SK-N-SH treated with all-trans-retinoic acid at 6 μM for 48 hours (cell line): Measurements from ENCODE around the gene MAP3K3.

Experiments
- ATAC-seq: fragments of 200-7000 bp; cut with Tn5 transposase; 3 replicates; pipeline ENCODE4 v1.9.1; 2020; ENCODE audit warnings: mild to moderate bottlenecking, moderate library complexity
- ARNTL ChIP-seq: fragments of 450-650 bp; formaldehyde crosslinking; IDR thresholded peaks from 2 replicates; pipeline ENCODE4 v1.5.0; 2020; ENCODE audit warnings: low read depth, mild to moderate bottlenecking, moderate library complexity, borderline replicate concordance
- BACH2 ChIP-seq: fragments of 250-450 bp; sonication (Bioruptor Pico); IDR thresholded peaks from 2 replicates; pipeline ENCODE4 v1.9.0; 2021; ENCODE audit warnings: mild to moderate bottlenecking, borderline replicate concordance
- CSDC2 ChIP-seq: fragments of 250-450 bp; sonication (Bioruptor Pico); IDR thresholded peaks from 2 replicates; pipeline ENCODE4 v1.5.0; 2020; ENCODE audit warnings: mild to moderate bottlenecking, moderate library complexity
- ESRRG ChIP-seq: fragments of 250-450 bp; sonication (Bioruptor Pico); IDR thresholded peaks from 2 replicates; pipeline ENCODE4 v1.6.1; 2021; ENCODE audit warnings: mild to moderate bottlenecking
- GLIS3 ChIP-seq: fragments of 250-450 bp; sonication (Bioruptor Pico); IDR thresholded peaks from 2 replicates; pipeline ENCODE4 v1.5.0; 2020; ENCODE audit warnings: mild to moderate bottlenecking, moderate library complexity
- ISL1 ChIP-seq: fragments of 250-450 bp; sonication (Bioruptor Pico); IDR thresholded peaks from 2 replicates; pipeline ENCODE4 v2.1.2; 2022; ENCODE audit warnings: mild to moderate bottlenecking, moderate library complexity
- OSR1 ChIP-seq: fragments of 250-450 bp; sonication (Bioruptor Pico); IDR thresholded peaks from 2 replicates; pipeline ENCODE4 v1.8.0; 2022; ENCODE audit warnings: moderate library complexity, mild to moderate bottlenecking, inconsistent platforms
- PPARA ChIP-seq: fragments of 250-450 bp; sonication (Bioruptor Pico); IDR thresholded peaks from 2 replicates; pipeline ENCODE4 v1.5.0; 2020; ENCODE audit warnings: mild to moderate bottlenecking, borderline replicate concordance
- RARB ChIP-seq: fragments of 250-450 bp; sonication (Bioruptor Pico); IDR thresholded peaks from 2 replicates; pipeline ENCODE4 v1.8.0; 2021; ENCODE audit warnings: mild to moderate bottlenecking, moderate library complexity
- SNAI2 ChIP-seq: fragments of 250-450 bp; sonication (Bioruptor Pico); IDR thresholded peaks from 2 replicates; pipeline ENCODE4 v1.5.0; 2020; ENCODE audit warnings: mild to moderate bottlenecking, moderate library complexity
- TOX ChIP-seq: fragments of 250-450 bp; sonication (Bioruptor Pico); IDR thresholded peaks from 2 replicates; pipeline ENCODE4 v1.8.0; 2021; ENCODE audit warnings: mild to moderate bottlenecking, moderate library complexity, borderline replicate concordance
- ZC3H10 ChIP-seq: fragments of 250-450 bp; sonication (Bioruptor Pico); IDR thresholded peaks from 2 replicates; pipeline ENCODE4 v1.5.1; 2021; ENCODE audit warnings: mild to moderate bottlenecking, moderate library complexity
- ZFP3 ChIP-seq: fragments of 250-450 bp; sonication (Bioruptor Pico); IDR thresholded peaks from 2 replicates; pipeline ENCODE4 v1.5.0; 2020; ENCODE audit warnings: mild to moderate bottlenecking, moderate library complexity
- ZFP30 ChIP-seq: fragments of 450-650 bp; formaldehyde crosslinking; IDR thresholded peaks from 2 replicates; pipeline ENCODE4 v1.5.0; 2022; ENCODE audit warnings: mild to moderate bottlenecking, moderate library complexity
- ZNF565 ChIP-seq: fragments of 450-650 bp; formaldehyde crosslinking; conservative IDR thresholded peaks from 2 replicates; pipeline ENCODE4 v1.5.0; 2020; ENCODE audit warnings: low read depth, mild to moderate bottlenecking, moderate library complexity
- ZNF70 ChIP-seq: fragments of 450-650 bp; formaldehyde crosslinking; IDR thresholded peaks from 2 replicates; pipeline ENCODE4 v1.5.0; 2020; ENCODE audit warnings: mild to moderate bottlenecking, moderate library complexity
- ZNF8 ChIP-seq: fragments of 450-650 bp; formaldehyde crosslinking; IDR thresholded peaks from 2 replicates; pipeline ENCODE4 v1.5.0; 2020; ENCODE audit warnings: mild to moderate bottlenecking, moderate library complexity
- TF ChIP-seq, protein P1 (sequence below): fragments of 250-450 bp; sonication (Bioruptor Pico); IDR thresholded peaks from 2 replicates; pipeline ENCODE4 v1.5.1; 2020; ENCODE audit warnings: low read depth, mild to moderate bottlenecking, moderate library complexity
- TF ChIP-seq, protein P2 (sequence below): fragments of 250-450 bp; sonication (Bioruptor Pico); IDR thresholded peaks from 2 replicates; pipeline ENCODE4 v1.5.0; 2020; ENCODE audit warnings: mild to moderate bottlenecking, moderate library complexity
- TF ChIP-seq, protein P3 (sequence below): fragments of 250-450 bp; sonication (Bioruptor Pico); IDR thresholded peaks from 2 replicates; pipeline ENCODE4 v1.5.1; 2021; ENCODE audit warnings: mild to moderate bottlenecking, moderate library complexity
- TF ChIP-seq, protein P4 (sequence below): fragments of 250-450 bp; sonication (Bioruptor Pico); IDR thresholded peaks from 2 replicates; pipeline ENCODE4 v1.8.0; 2021; ENCODE audit warnings: low read depth, mild to moderate bottlenecking, moderate library complexity, borderline replicate concordance
- TF ChIP-seq, protein P5 (sequence below): fragments of 250-450 bp; sonication (Bioruptor Pico); IDR thresholded peaks from 2 replicates; pipeline ENCODE4 v1.8.0; 2020; ENCODE audit warnings: mild to moderate bottlenecking, moderate library complexity, borderline replicate concordance

Gene MAP3K3

DNA sequence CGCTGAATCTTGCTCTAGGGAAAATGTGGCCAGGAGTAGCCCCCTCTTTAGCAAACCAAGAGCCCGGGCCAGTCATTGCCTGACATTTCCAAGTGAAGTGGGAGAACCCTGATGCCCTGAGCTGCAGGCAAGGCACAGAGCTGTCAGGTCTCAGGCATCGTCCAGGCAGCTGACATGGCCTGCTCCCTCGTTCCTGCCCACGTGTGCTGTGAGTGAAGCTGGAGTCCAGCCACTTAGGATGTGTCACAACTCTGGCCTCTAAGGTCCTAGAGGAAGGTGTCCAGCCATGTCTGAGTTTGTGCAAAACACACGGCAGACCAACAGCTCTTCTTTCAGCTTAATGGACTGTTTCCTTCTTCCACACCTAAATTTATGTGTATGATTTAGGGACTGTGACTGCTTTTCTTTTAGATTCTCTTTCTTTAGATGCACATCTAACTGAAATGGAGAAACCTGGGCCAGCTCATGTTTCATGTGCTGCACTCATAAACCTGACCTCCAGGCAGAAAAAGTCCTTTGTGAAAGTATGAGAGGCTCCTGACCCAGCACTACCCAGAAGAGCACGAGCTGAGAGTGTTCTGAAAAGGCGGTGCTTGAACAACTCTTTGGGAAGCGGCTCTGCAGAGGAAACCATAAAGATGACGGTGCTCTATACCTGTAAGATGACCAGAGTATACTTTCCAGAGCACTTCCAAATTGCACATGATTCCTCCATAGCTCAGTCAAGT lies 92.5 kb downstream of the MAP3K3 start:
- peak; percentile 41; the same call in 2 of the 3 replicates for ATAC-seq
- no peak for TF ChIP-seq ZC3H10
- TF ChIP-seq GLIS3, result no peak
- TF ChIP-seq ZNF8 (CRISPR knock-in tag), result no peak
- TF ChIP-seq ZNF70 (CRISPR knock-in tag), result no peak
- no peak for TF ChIP-seq ZFP3 (CRISPR knock-in tag)
- TF ChIP-seq BACH2 (CRISPR knock-in tag), result no peak
- no peak for TF ChIP-seq ZNF565 (CRISPR knock-in tag)
- TF ChIP-seq, protein P1, sequence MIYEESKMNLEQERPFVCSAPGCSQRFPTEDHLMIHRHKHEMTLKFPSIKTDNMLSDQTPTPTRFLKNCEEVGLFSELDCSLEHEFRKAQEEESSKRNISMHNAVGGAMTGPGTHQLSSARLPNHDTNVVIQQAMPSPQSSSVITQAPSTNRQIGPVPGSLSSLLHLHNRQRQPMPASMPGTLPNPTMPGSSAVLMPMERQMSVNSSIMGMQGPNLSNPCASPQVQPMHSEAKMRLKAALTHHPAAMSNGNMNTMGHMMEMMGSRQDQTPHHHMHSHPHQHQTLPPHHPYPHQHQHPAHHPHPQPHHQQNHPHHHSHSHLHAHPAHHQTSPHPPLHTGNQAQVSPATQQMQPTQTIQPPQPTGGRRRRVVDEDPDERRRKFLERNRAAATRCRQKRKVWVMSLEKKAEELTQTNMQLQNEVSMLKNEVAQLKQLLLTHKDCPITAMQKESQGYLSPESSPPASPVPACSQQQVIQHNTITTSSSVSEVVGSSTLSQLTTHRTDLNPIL (CRISPR knock-in tag), result no peak
- TF ChIP-seq OSR1 (CRISPR knock-in tag), result no peak
- TF ChIP-seq ZFP30 (CRISPR knock-in tag), result no peak
- TF ChIP-seq ARNTL (CRISPR knock-in tag), result no peak
- TF ChIP-seq, protein P2, sequence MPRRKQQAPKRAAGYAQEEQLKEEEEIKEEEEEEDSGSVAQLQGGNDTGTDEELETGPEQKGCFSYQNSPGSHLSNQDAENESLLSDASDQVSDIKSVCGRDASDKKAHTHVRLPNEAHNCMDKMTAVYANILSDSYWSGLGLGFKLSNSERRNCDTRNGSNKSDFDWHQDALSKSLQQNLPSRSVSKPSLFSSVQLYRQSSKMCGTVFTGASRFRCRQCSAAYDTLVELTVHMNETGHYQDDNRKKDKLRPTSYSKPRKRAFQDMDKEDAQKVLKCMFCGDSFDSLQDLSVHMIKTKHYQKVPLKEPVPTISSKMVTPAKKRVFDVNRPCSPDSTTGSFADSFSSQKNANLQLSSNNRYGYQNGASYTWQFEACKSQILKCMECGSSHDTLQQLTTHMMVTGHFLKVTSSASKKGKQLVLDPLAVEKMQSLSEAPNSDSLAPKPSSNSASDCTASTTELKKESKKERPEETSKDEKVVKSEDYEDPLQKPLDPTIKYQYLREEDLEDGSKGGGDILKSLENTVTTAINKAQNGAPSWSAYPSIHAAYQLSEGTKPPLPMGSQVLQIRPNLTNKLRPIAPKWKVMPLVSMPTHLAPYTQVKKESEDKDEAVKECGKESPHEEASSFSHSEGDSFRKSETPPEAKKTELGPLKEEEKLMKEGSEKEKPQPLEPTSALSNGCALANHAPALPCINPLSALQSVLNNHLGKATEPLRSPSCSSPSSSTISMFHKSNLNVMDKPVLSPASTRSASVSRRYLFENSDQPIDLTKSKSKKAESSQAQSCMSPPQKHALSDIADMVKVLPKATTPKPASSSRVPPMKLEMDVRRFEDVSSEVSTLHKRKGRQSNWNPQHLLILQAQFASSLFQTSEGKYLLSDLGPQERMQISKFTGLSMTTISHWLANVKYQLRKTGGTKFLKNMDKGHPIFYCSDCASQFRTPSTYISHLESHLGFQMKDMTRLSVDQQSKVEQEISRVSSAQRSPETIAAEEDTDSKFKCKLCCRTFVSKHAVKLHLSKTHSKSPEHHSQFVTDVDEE (CRISPR knock-in tag), result no peak
- TF ChIP-seq, protein P3, sequence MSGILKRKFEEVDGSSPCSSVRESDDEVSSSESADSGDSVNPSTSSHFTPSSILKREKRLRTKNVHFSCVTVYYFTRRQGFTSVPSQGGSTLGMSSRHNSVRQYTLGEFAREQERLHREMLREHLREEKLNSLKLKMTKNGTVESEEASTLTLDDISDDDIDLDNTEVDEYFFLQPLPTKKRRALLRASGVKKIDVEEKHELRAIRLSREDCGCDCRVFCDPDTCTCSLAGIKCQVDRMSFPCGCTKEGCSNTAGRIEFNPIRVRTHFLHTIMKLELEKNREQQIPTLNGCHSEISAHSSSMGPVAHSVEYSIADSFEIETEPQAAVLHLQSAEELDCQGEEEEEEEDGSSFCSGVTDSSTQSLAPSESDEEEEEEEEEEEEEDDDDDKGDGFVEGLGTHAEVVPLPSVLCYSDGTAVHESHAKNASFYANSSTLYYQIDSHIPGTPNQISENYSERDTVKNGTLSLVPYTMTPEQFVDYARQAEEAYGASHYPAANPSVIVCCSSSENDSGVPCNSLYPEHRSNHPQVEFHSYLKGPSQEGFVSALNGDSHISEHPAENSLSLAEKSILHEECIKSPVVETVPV (CRISPR knock-in tag), result no peak
- TF ChIP-seq SNAI2, result no peak

DNA sequence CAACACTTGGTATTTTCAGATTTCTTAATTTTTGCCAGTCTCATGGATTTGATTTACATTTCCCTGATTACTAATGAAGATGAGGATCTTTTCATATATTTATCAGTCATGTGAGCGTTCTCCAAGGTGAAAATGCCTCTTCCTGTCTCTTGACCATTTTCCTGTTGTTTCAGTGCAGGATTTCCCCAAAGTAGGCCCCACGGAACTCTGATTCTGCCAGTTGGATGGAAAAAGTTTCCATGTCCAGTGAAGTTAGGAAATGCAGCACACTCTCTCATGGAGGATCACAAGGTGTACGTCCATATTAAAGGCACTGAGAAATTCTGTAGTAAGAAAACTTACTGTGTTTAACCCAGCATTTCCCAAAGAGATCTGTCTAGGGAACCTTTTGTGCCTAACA lies 94.2 kb downstream of the MAP3K3 start:
- ATAC-seq, result no peak
- TF ChIP-seq, protein P4, sequence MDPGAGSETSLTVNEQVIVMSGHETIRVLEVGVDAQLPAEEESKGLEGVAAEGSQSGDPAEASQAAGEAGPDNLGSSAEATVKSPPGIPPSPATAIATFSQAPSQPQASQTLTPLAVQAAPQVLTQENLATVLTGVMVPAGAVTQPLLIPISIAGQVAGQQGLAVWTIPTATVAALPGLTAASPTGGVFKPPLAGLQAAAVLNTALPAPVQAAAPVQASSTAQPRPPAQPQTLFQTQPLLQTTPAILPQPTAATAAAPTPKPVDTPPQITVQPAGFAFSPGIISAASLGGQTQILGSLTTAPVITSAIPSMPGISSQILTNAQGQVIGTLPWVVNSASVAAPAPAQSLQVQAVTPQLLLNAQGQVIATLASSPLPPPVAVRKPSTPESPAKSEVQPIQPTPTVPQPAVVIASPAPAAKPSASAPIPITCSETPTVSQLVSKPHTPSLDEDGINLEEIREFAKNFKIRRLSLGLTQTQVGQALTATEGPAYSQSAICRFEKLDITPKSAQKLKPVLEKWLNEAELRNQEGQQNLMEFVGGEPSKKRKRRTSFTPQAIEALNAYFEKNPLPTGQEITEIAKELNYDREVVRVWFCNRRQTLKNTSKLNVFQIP, result no peak
- no peak for TF ChIP-seq ESRRG (CRISPR knock-in tag)
- no peak for TF ChIP-seq OSR1 (CRISPR knock-in tag)
- TF ChIP-seq, protein P5, sequence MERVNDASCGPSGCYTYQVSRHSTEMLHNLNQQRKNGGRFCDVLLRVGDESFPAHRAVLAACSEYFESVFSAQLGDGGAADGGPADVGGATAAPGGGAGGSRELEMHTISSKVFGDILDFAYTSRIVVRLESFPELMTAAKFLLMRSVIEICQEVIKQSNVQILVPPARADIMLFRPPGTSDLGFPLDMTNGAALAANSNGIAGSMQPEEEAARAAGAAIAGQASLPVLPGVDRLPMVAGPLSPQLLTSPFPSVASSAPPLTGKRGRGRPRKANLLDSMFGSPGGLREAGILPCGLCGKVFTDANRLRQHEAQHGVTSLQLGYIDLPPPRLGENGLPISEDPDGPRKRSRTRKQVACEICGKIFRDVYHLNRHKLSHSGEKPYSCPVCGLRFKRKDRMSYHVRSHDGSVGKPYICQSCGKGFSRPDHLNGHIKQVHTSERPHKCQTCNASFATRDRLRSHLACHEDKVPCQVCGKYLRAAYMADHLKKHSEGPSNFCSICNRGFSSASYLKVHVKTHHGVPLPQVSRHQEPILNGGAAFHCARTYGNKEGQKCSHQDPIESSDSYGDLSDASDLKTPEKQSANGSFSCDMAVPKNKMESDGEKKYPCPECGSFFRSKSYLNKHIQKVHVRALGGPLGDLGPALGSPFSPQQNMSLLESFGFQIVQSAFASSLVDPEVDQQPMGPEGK (CRISPR knock-in tag), result no peak
- no peak for TF ChIP-seq ZNF565 (CRISPR knock-in tag)
- no peak for TF ChIP-seq ARNTL (CRISPR knock-in tag)
- no peak for TF ChIP-seq ZFP30 (CRISPR knock-in tag)
- TF ChIP-seq PPARA (CRISPR knock-in tag), result no peak
- no peak for TF ChIP-seq RARB (CRISPR knock-in tag)
- no peak for TF ChIP-seq GLIS3
- TF ChIP-seq CSDC2 (CRISPR knock-in tag), result no peak
- TF ChIP-seq ZFP3 (CRISPR knock-in tag), result no peak
- TF ChIP-seq SNAI2, result no peak
- TF ChIP-seq, protein P3 (CRISPR knock-in tag), result no peak
- no peak for TF ChIP-seq ISL1 (CRISPR knock-in tag)
- TF ChIP-seq, protein P1 (CRISPR knock-in tag), result no peak
- no peak for TF ChIP-seq ZNF70 (CRISPR knock-in tag)
- TF ChIP-seq, protein P2 (CRISPR knock-in tag), result no peak
- no peak for TF ChIP-seq TOX
